Brain pericyte (primary cell): ENCODE results near the gene PAIP2B.
"Not testable (repeated sequence)": the region's sequence is repeated elsewhere in the genome, so short reads cannot be mapped to it uniquely, and the experiment has no call there.

ENCODE experiments used
- DNase-seq: peaks from one replicate; pipeline ENCODE4 v3.0.0-alpha.2; 2012; ENCODE audit warnings: low read depth, low spot score

The PAIP2B gene

GRCh38 chr2:71226965-71227560 is at the start of gene PAIP2B:
Gene PAIP2B (minus strand): TSS chr2:71227103. CDS start chr2:71202589, 24,514 bp downstream.
- DNase-seq, result peak; percentile 98

- DNase-seq, result no peak
These were observed 49.0 kb upstream of the PAIP2B start for GRCh38 chr2:71275939-71276310.

- DNase-seq, result no peak
These were observed 42.7 kb upstream of the PAIP2B start for GRCh38 chr2:71269511-71270090.

GRCh38 chr2:71263386-71263785 is 36.5 kb upstream of the PAIP2B start:
- no peak for DNase-seq

GRCh38 chr2:71261534-71261933 is 34.6 kb upstream of the PAIP2B start:
- DNase-seq, result no peak

GRCh38 chr2:71256421-71256820 is 29.5 kb upstream of the PAIP2B start:
- no peak for DNase-seq

GRCh38 chr2:71254776-71255175 is 27.9 kb upstream of the PAIP2B start:
- DNase-seq, result no peak

- no peak for DNase-seq
These were observed 27.2 kb upstream of the PAIP2B start for GRCh38 chr2:71254078-71254477.

GRCh38 chr2:71253476-71253875 is 26.6 kb upstream of the PAIP2B start:
- no peak for DNase-seq

- no peak for DNase-seq
These were observed 26.0 kb upstream of the PAIP2B start for GRCh38 chr2:71252862-71253261.

GRCh38 chr2:71250935-71251334 is 24.0 kb upstream of the PAIP2B start:
- no peak for DNase-seq

GRCh38 chr2:71244302-71244660 is 17.4 kb upstream of the PAIP2B start:
- DNase-seq, result no peak

- DNase-seq, result no peak
These were observed 16.9 kb upstream of the PAIP2B start for GRCh38 chr2:71243634-71244301.

GRCh38 chr2:71240794-71241193 is 13.9 kb upstream of the PAIP2B start:
- no peak for DNase-seq

- no peak for DNase-seq
These were observed 11.2 kb upstream of the PAIP2B start for GRCh38 chr2:71238089-71238488.

- no peak for DNase-seq
These were observed 9.2 kb upstream of the PAIP2B start for GRCh38 chr2:71235930-71236587.

- DNase-seq, result not testable (repeated sequence)
These were observed 6.2 kb upstream of the PAIP2B start for GRCh38 chr2:71233072-71233471.

- no peak for DNase-seq
These were observed 573 bp downstream of the PAIP2B start for GRCh38 chr2:71226096-71226964.

GRCh38 chr2:71224935-71225334 is 2.0 kb downstream of the PAIP2B start:
- no peak for DNase-seq

- DNase-seq, result no peak
These were observed 2.4 kb downstream of the PAIP2B start for GRCh38 chr2:71224457-71224856.

GRCh38 chr2:71223767-71224333 is 3.1 kb downstream of the PAIP2B start:
- DNase-seq, result no peak
